HG03135 (cell line): ENCODE measurements around the gene ZNF70.

Source experiments
- ATAC-seq: cut with Tn5 transposase; IDR thresholded peaks from one replicate; pipeline ENCODE4 v1.9.1; 2021; ENCODE audit warnings: mild to moderate bottlenecking, moderate library complexity; ENCODE audit not compliant: unreplicated experiment

The ZNF70 gene

GRCh38 chr22:23720855-23721254 is 30.1 kb downstream of the ZNF70 start:
- ATAC-seq, result no peak

- ATAC-seq, result no peak
Measured at GRCh38 chr22:23718371-23719165, 32.3 kb downstream of the ZNF70 start.

DNA sequence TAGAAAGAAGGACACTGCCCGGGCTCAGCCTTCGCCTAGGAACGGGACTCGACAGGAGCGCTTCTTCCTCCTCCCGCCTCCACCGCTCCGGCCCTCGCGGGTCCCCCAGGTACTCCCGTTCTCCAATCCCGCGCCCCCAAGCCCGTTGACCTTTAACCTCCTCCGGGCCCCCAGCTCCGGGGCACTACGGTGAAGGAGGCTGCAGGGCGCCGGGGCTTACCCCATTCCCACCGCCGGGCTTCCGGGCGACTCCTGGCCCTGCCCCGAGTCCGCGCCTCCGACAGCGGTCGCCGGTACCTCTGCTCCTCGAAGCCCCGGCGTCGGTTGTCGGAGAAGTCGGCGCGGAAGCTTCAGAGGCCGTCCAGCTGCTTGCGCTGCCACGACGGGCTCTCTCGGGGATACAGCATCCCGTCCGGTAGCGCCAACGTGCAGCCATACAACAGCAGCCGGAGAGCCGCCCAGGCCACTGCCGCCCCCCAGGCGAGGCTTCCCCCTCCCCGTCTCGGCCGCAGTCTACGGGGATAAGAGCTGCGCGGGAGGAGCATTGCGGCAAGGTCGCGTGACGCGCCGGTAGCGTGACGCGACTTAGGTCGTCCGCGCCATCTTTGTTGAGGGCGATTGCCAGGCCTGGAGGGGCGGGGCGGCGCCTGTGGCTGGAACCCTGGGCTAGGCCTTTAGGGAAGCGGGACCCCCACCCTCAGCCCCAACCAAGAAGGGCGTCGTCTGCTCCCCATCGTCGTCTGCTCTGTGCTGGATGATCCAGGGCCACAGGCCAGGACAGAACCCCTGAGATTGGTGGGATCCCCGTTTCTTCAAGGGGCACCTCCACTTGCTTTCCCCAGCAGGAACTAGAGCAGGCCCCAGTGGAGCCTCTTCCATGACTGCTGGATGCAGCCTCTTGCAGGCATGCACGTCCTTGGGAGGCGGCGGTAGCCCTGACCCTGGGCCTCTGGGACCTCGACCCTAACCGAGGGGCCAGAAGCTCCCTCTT is 33.8 kb downstream of the ZNF70 start:
- ATAC-seq, result peak; percentile 68

DNA sequence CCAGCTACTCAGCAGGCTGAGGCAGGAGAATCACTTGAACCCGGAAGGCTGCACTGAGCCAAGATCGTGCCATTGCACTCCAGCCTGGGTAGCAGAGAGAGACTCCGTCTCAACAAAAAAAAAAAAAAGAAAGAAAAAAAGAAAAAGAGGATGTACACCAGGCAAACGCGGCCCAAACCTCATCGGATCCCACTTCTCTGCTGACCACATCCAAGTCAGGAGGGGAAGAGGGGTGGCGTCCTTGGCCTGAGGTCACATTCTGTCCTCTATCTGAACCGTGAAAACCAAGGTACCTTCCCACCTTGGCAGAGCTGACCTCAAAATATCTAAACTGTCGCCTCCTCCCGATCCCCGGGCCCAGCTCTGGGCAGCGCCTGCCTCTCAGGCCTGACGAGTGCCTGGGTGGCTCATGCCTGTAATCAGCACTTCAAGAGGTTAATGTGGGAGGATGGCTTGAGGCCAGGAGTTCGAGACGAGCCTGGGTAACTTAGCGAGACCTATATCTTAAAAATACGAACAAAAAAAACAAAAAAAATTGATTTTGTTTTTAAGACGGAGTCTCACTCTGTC is 35.0 kb downstream of the ZNF70 start:
- no peak for ATAC-seq

DNA sequence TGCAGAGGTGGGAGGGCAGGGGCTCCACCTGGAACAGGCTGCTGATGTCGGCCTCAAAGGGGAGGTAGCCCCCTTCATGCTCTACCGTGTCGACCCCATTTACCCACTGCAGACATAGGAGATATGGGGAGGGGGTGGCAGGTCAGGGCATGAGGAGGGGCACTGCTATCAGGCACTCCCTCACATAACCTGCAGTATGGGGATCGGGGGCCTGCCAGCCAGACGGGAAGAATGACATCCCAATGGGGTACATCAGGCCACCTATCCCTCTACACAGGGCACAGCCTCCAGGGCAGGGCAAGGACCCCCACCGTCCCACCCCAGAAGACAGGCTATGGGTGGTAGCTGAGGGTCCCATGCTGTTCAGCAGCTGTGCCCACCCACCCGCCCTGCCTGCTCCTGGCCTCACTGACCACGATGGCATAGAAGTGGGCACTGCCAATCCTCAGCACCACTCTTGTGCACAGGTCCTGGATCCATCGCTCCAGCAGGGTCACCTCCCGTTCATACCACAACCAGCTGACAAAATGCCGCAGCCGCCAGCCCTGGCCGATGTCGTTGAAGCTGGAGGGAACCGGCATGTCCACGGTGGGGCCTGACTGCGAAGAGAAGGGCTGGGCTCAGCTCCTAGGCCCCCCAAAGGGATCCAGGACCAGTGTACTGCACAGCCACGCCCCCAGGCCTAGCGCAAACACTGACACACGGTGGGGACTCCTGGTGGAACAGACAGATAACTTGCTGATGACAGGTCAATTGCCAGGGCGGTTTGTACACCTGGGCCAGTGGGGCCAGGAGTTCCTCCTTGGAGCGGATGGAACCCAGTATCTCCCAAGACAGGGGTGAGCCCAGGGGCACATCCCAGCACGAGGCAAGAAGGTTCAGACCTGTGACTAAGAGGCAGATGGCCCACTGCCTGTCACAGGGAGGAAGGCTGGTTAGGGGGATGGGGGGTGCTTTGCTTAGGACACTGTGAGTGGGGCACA is 36.0 kb downstream of the ZNF70 start:
- no peak for ATAC-seq

DNA sequence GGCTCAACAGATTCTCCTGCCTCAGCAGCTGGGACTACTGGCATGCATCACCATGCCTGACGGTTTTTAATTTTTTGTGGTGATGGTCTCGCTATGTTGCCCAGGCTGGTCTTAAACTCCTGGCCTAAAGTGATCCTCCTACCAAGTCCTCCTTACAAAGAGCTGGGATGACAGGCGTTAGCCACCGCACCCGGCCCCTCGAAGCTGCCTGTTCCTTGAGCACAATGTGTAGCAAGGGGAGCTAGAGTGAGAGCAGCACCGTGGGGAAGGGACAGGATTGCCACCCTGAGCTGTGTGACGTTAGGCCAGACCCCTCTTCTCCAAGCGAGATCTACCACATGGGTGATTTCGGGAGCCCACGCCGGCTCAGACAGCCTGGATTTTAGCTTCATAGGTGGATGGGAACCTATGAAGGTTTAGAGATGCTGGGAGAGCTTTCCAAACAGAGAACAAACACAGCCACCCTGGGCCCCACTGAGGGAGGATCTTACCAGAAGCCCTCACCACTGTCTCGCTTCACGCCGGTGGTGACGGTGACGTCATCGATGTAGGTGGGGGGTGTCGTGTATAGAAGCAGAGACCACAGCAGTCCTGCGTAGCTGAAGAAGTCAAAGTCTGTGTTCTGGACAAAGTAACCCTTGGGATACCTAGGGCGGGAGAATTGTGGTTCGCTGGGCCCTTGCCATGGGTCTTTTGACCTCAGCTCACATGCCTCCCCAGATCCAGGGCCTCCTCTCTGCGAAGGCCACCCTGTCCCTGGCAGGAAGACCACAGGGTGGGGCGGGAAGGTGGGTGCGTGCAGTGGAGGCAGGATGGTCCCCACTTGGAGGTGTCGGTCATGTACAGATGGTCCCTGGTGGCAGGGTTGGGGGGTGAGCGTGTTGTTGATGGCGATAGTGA is 37.0 kb downstream of the ZNF70 start:
- ATAC-seq, result no peak

- ATAC-seq, result no peak
Measured at GRCh38 chr22:23712256-23712655, 38.7 kb downstream of the ZNF70 start.

- ATAC-seq, result no peak
Measured at GRCh38 chr22:23709107-23709506, 41.8 kb downstream of the ZNF70 start.

DNA sequence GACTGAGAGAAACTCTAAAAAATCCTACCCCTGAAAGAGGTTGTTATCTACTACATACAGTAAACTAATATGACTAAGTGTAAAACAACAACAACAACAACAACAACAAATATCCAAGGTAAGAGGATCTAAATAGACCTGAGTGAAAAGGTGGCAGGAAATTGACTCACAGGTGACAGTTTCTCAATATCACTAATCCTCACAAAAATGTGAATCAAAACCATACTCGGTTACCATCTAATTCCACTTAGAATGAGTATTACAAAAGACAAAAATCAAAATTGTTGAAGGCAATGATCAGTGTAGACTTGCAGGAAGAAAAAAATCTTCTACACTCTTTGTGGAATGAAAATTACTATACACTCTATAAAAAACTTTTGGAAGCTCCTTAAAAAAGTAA is 42.6 kb downstream of the ZNF70 start:
- no peak for ATAC-seq

DNA sequence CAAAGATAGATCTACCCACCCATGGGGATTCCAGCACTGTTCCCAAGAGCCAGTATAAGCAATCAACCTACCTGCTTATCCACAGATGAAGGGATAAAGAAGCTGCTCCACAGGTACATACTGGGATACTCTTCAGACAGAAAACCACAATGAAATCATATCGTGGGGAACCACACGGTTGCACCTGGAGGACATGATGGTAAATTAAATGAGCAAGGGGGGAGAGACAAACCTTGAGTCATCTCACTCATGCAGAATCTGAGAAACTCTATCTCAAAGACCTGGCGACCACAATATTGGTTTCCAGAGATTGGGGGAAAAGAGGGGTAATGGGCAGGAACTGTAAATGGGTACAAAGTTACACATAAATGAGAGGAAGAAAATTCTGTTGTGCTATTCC is 45.6 kb downstream of the ZNF70 start:
- no peak for ATAC-seq

GRCh38 chr22:23704829-23705228 is 46.1 kb downstream of the ZNF70 start:
- no peak for ATAC-seq

DNA sequence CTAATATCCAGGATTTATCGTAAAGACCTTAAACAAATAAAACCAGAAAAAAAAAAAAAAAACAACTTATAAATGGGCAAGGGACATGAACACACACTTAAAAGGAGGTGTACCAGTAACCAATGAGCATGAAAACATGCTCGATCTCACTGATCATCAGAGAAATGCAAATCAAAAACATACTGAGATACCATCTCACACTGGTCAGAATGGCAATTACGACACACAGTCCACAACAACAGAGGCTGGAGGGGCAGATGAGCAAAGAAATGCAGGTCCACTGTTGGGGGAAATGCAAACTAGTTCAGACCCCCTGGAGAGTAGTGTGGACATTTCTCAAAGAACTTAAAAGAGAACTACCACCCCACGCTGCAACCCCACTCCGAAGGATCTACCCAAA is 46.9 kb downstream of the ZNF70 start:
- no peak for ATAC-seq

GRCh38 chr22:23700706-23701105 is 50.2 kb downstream of the ZNF70 start:
- ATAC-seq, result no peak

DNA sequence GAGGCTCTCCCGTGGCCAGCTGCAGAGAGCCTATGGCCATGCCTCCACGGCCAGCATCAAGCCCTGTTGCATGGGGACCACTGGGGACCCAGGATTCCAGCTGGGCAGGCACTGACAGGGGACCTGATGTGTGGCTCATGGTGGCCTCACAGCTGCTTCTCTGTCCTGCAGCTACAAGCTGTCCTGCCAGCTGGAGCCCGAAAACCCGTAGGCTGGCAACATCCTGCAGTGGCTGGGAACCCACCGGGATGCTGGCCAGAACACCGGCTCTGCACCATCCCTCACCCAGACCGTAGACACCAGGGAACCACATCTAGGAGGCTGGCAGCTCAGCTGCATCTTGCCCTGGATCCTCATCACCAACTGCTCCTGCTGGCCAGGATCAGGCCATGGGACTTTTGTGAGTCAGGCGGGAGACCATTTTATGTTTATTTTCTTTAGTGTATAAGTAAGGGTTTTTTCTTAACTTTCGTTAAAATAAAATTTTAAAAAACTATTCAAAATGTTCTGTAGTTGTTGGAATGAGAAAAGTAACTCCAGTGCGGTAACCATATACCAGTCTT is 52.2 kb downstream of the ZNF70 start:
- no peak for ATAC-seq

DNA sequence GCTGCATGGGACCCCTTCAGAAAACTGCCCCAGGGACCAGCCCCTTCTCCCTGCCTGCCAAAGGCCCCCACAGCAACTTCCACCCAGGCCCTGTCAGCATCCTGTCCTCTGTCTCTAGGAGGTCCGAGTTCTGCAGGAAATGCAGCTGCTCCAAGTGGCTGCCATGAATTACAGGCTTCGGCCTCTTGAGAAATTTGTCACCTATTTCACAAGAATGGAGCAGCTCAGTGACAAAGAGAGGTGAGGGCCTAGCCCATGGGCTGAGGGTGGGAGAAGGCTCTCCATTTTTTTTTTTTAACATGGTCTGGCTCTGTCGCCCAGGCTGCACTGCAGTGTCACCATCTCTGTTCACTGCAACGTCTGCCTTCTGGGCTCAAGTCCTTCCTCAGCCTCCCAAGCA is 52.8 kb downstream of the ZNF70 start:
- ATAC-seq, result no peak

GRCh38 chr22:23697031-23697970 is 53.6 kb downstream of the ZNF70 start:
- no peak for ATAC-seq

- ATAC-seq, result peak; percentile 86
Measured at GRCh38 chr22:23696326-23696851, 54.5 kb downstream of the ZNF70 start.
